SK-N-DZ (cell line): ENCODE results near the gene LRPAP1.

ENCODE experiments used
- DNase-seq: peaks from one replicate; pipeline ENCODE4 v3.0.0-alpha.2; 2015; ENCODE audit warnings: low spot score

LRPAP1 gene

GRCh38 chr4:3485886-3486540 is 46.2 kb downstream of the LRPAP1 start:
- no peak for DNase-seq

GRCh38 chr4:3485011-3485791 is 47.0 kb downstream of the LRPAP1 start:
- no peak for DNase-seq

GRCh38 chr4:3484057-3484973 is 47.9 kb downstream of the LRPAP1 start:
- DNase-seq, result no peak

- no peak for DNase-seq
Measured at GRCh38 chr4:3483471-3483921, 48.7 kb downstream of the LRPAP1 start.

GRCh38 chr4:3482707-3483106 is 49.5 kb downstream of the LRPAP1 start:
- no peak for DNase-seq

GRCh38 chr4:3481783-3482393 is 50.3 kb downstream of the LRPAP1 start:
- DNase-seq, result no peak

- DNase-seq, result no peak
Measured at GRCh38 chr4:3481113-3481531, 51.1 kb downstream of the LRPAP1 start.

GRCh38 chr4:3480528-3481112 is 51.6 kb downstream of the LRPAP1 start:
- DNase-seq, result peak; percentile 70

- no peak for DNase-seq
Measured at GRCh38 chr4:3479358-3480101, 52.7 kb downstream of the LRPAP1 start.

GRCh38 chr4:3478446-3479357 is 53.5 kb downstream of the LRPAP1 start:
- DNase-seq, result no peak

GRCh38 chr4:3477750-3478430 is 54.3 kb downstream of the LRPAP1 start:
- DNase-seq, result no peak

GRCh38 chr4:3476936-3477749 is 55.1 kb downstream of the LRPAP1 start:
- DNase-seq, result no peak

GRCh38 chr4:3476341-3476747 is 55.9 kb downstream of the LRPAP1 start:
- DNase-seq, result no peak

GRCh38 chr4:3475713-3476260 is 56.4 kb downstream of the LRPAP1 start:
- DNase-seq, result no peak

GRCh38 chr4:3475041-3475712 is 57.0 kb downstream of the LRPAP1 start:
- no peak for DNase-seq

GRCh38 chr4:3473996-3474765 is 58.0 kb downstream of the LRPAP1 start:
- DNase-seq, result no peak
